ENCODE results near the gene DSCAML1. TPM values are rescaled to one million over a fixed set of nuclear protein-coding genes. Genes with fewer than 3 reads are reported as not detected.
A peak's percentile ranks its signal among the peaks of the same experiment; 100 is the strongest.

The DSCAML1 gene
- total and polyA plus RNA-seq, 2 experiments from 2014 or later: not detected

GRCh38 chr11:117601006-117601708 is 195.9 kb downstream of the DSCAML1 start:
- no peaks in the 10 kb centered on the region for H3F3A ChIP-seq (ENCODE audit: insufficient read depth)
- H3K36me3 ChIP-seq (ENCODE audit: low read depth): no peaks in the 10 kb centered on the region
- in situ Hi-C loops (cut with MboI): no loop called here
- no peaks in the 10 kb centered on the region for H3K79me2 ChIP-seq (ENCODE audit: insufficient read depth)
- H3K4me3 ChIP-seq: no peak overlapping the region
- no peak overlapping the region for H2AFZ ChIP-seq
- no peak overlapping the region for H3K4me2 ChIP-seq (ENCODE audit: unreplicated experiment)
- no peak for TF ChIP-seq EZH2 (IDR thresholded peaks at IDR 0.05; ENCODE audit: insufficient read depth, poor library complexity, severe bottlenecking)
- TF ChIP-seq EZH2phosphoT487 (IDR thresholded peaks at IDR 0.05; ENCODE audit: insufficient read depth, low read depth): no peak
- H3K27ac ChIP-seq: no peak overlapping the region
- no peaks in the 10 kb centered on the region for H3K9me3 ChIP-seq (ENCODE audit: low read depth)
- H3K9ac ChIP-seq: no peak overlapping the region
- peaks cover 7% of the 10 kb centered on the region for H3K27me3 ChIP-seq (replicated peaks; ENCODE audit: insufficient read depth)
- no peaks in the 10 kb centered on the region for H4K20me1 ChIP-seq (ENCODE audit: insufficient read depth)
- no peak for DNase-seq
- H3K9me2 ChIP-seq (ENCODE audit: insufficient read depth): no peaks in the 10 kb centered on the region
- H3K4me1 ChIP-seq (ENCODE audit: insufficient read depth): no peaks in the 10 kb centered on the region
- 36 to 48% methylated on average over 7 to 9 of the region's 9 CpGs for WGBS, 2 experiments (ENCODE audit: low coverage in 1 of 2, low lambda C conversion rate in 2 of 2, missing lambda C conversion rate in 2 of 2)

DNA sequence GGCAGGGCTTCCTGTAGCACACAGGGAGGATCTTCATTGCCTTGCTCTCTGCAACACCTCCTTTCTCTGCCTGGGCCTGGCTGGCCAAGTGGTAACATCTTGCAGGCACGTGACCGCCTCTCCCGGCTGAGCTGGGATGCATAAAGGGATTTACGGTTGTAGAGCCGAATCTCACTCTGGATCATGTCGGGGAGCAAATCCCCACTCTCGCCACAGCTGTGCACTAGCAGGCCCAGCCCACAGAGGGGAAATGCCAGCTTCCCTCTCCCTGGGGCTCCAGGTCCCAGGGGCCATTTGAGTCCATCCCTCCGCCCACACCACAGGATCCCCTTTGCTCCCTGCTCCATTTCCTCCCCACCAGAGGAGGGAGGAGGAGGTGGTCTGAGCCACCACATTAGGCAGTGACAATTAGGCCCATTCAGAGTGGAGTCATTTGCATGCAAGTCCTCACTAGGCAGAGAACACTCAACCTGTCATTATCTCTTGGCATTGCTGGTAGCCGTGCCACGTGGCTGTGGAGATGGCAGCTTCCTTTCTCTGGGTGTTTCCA is 196.7 kb downstream of the DSCAML1 start:
- no peak for TF ChIP-seq EZH2 (IDR thresholded peaks at IDR 0.05; ENCODE audit: insufficient read depth, poor library complexity, severe bottlenecking)
- TF ChIP-seq EZH2phosphoT487 (IDR thresholded peaks at IDR 0.05; ENCODE audit: insufficient read depth, low read depth): no peak
- Histone ChIP-seq H3K9me2 (ENCODE audit: insufficient read depth) (no peaks in the 10 kb centered on the region), H3K4me3 (no peak overlapping the region), H3K27ac (no peak overlapping the region), H3K9me3 (ENCODE audit: low read depth) (no peaks in the 10 kb centered on the region), H4K20me1 (ENCODE audit: insufficient read depth) (no peaks in the 10 kb centered on the region), H3K9ac (no peak overlapping the region), H3K4me1 (ENCODE audit: insufficient read depth) (no peaks in the 10 kb centered on the region), H3K36me3 (ENCODE audit: low read depth) (no peaks in the 10 kb centered on the region), H3K27me3 (replicated peaks; ENCODE audit: insufficient read depth) (peaks cover 7% of the 10 kb centered on the region), H3K79me2 (ENCODE audit: insufficient read depth) (no peaks in the 10 kb centered on the region), H2AFZ (no peak overlapping the region), H3K4me2 (ENCODE audit: unreplicated experiment) (no peak overlapping the region), H3F3A (ENCODE audit: insufficient read depth) (no peaks in the 10 kb centered on the region)
- 26 to 33% methylated on average over 10 of the region's 10 CpGs for WGBS, 2 experiments (ENCODE audit: low coverage in 1 of 2, low lambda C conversion rate in 2 of 2, missing lambda C conversion rate in 2 of 2)
- in situ Hi-C loops (cut with MboI): no loop called here
- no peak for DNase-seq

DNA sequence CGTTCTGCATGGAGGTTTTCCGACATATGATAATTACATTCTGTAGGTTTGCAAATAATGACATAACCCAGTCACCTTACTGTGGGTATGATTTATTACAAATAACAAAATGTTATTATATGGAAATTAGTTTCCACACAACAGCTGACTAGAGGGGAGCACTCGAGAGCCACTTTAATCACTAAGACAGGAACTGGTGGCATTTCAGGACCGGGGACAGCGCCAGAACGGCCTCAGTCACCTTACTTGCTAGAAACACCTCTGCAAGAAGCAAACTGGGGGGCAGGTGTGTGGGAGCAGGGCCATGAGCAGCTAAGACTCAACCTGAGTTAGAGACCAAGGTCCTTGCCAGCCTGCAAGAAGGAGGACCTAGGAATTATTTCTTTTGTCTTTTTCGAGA is 199.9 kb downstream of the DSCAML1 start:
- Histone ChIP-seq H3K4me2 (ENCODE audit: unreplicated experiment) (no peak overlapping the region), H3K9me2 (ENCODE audit: insufficient read depth) (no peaks in the 10 kb centered on the region), H3K4me1 (ENCODE audit: insufficient read depth) (no peaks in the 10 kb centered on the region), H2AFZ (no peak overlapping the region), H3K9ac (no peak overlapping the region), H3K36me3 (ENCODE audit: low read depth) (no peaks in the 10 kb centered on the region), H3F3A (ENCODE audit: insufficient read depth) (no peaks in the 10 kb centered on the region), H3K27ac (no peak overlapping the region), H3K27me3 (replicated peaks; ENCODE audit: insufficient read depth) (peaks cover 7% of the 10 kb centered on the region; the same call in 1 of the 2 replicates), H3K79me2 (ENCODE audit: insufficient read depth) (no peaks in the 10 kb centered on the region), H3K4me3 (no peak overlapping the region), H3K9me3 (ENCODE audit: low read depth) (no peaks in the 10 kb centered on the region), H4K20me1 (ENCODE audit: insufficient read depth) (no peaks in the 10 kb centered on the region)
- in situ Hi-C loops (cut with MboI): no loop called here
- WGBS, 2 experiments (ENCODE audit: low coverage in 1 of 2, low lambda C conversion rate in 2 of 2, missing lambda C conversion rate in 2 of 2): 32 to 33% methylated on average over 7 of the region's 7 CpGs
- TF ChIP-seq EZH2 (IDR thresholded peaks at IDR 0.05; ENCODE audit: insufficient read depth, poor library complexity, severe bottlenecking) (no peak), EZH2phosphoT487 (IDR thresholded peaks at IDR 0.05; ENCODE audit: insufficient read depth, low read depth) (no peak)
- DNase-seq: peak; percentile 36

- H3K4me3 ChIP-seq: no peak overlapping the region
- peak; percentile 7 for DNase-seq
- in situ Hi-C loops (cut with MboI): no loop called here
- H4K20me1 ChIP-seq (ENCODE audit: insufficient read depth): no peaks in the 10 kb centered on the region
- H3K27me3 ChIP-seq (replicated peaks; ENCODE audit: insufficient read depth): peaks cover 10% of the 10 kb centered on the region; the same call in 1 of the 2 replicates
- H2AFZ ChIP-seq: no peak overlapping the region
- H3K4me2 ChIP-seq (ENCODE audit: unreplicated experiment): no peak overlapping the region
- no peaks in the 10 kb centered on the region for H3K36me3 ChIP-seq (ENCODE audit: low read depth)
- H3K9me2 ChIP-seq (ENCODE audit: insufficient read depth): no peaks in the 10 kb centered on the region
- no peaks in the 10 kb centered on the region for H3K79me2 ChIP-seq (ENCODE audit: insufficient read depth)
- no peak overlapping the region for H3K27ac ChIP-seq
- H3K9me3 ChIP-seq (ENCODE audit: low read depth): no peaks in the 10 kb centered on the region
- 10 to 12% methylated on average over 6 of the region's 6 CpGs for WGBS, 2 experiments (ENCODE audit: low coverage in 1 of 2, low lambda C conversion rate in 2 of 2, missing lambda C conversion rate in 2 of 2)
- no peaks in the 10 kb centered on the region for H3F3A ChIP-seq (ENCODE audit: insufficient read depth)
- no peak overlapping the region for H3K9ac ChIP-seq
- H3K4me1 ChIP-seq (ENCODE audit: insufficient read depth): no peaks in the 10 kb centered on the region
- TF ChIP-seq EZH2phosphoT487 (IDR thresholded peaks at IDR 0.05; ENCODE audit: insufficient read depth, low read depth) (no peak), EZH2 (IDR thresholded peaks at IDR 0.05; ENCODE audit: insufficient read depth, poor library complexity, severe bottlenecking) (no peak)
These were observed 201.6 kb downstream of the DSCAML1 start for GRCh38 chr11:117595440-117595839.
